NCI-H2081 treated with DMSO at 0.1 percent for 48 hours (cell line): ENCODE results near the gene SKAP2.
A peak's percentile ranks its signal among the peaks of the same experiment; 100 is the strongest.

Experiments
- DNase-seq: peaks from one replicate; lab custom pipeline; 2025; lab: John Stamatoyannopoulos, UW

The SKAP2 gene, protein sequence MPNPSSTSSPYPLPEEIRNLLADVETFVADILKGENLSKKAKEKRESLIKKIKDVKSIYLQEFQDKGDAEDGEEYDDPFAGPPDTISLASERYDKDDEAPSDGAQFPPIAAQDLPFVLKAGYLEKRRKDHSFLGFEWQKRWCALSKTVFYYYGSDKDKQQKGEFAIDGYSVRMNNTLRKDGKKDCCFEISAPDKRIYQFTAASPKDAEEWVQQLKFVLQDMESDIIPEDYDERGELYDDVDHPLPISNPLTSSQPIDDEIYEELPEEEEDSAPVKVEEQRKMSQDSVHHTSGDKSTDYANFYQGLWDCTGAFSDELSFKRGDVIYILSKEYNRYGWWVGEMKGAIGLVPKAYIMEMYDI

DNA sequence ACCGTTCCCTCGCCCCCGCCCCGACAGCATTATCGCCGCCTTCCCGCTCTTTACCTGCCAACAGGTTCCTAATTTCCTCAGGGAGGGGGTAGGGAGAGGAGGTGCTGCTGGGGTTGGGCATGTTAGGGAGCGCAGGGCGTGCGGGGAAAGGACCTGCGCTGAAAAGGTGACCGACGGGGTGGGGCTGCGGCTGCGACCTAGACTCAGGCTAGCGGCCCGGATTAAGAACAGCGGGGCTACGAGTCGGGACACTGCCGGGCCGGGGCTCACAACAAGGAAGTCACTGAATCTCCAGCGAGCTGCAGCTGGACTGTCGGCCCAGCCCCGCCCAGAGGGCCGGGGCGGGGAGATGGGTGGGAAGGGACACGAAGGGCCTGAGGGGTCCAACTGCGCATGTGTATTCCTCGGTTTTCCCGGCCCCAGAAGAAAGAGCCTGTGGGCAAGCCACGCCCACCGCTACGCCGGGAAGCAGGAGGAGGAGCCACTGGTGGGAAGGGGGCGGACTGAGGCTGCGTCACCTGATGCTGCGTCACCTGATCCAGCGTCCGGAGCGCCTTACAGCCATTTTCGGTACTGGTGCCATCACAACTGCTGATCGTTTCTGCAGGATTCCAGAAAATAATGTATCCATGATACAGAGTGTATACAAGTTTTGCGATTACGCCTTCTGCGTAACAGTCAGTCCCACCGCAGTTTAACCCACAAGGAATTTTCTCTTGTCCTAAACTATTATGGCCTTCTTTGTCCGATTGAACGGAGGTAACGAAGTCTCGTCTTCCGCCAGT is at the start of gene SKAP2:
Gene SKAP2 (minus strand): TSS at position 282 of the 785 bp plus-strand sequence. CDS start 161 bp downstream, at position 121.
- DNase-seq, result peak; percentile 96

DNA sequence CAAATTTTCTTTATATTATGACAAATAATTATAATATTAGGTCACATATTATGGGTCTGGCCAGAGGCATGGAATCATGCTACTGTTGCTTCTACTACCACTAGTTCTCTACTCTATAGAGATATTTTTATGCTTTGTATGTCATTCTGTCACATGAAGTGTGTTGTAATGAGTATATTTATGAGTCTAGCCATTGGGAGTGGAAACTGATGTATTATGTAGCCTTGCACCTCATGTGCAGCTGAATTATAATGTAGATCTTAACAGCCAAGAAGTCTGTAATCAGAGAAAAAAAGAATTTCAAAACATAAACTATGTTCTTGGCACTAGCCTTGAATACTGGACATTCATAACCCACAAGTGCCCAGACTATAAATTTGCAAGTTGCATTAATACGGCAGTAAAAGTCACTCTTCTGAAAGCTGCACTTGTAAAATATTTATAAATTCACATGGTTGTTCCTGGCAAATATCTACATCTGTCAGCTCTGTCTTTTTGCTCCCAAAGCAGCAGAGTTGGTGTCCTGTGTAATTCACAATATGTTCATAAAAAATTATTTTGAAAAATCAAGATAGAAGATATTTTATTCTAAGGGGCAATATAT is 48.6 kb upstream of the SKAP2 start:
- no peak for DNase-seq

DNA sequence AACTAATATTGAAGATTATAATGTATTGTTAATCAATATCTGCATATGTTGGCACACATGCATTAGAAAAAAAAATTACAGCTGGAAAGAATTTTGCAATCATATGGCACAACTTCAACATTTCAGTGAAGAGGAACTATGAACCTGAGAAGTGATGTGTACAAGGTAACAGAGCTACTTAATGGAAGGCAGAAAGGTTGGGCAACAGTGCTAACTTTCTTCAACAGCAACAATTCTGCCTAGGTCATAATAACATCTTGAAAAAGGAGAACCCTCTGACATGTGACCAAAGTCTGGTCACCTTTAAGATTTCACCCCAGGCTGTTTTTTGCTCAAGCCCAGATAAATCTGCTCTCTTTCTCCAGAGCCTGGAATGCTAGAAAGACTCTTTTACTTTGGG is 47.9 kb upstream of the SKAP2 start:
- no peak for DNase-seq

DNA sequence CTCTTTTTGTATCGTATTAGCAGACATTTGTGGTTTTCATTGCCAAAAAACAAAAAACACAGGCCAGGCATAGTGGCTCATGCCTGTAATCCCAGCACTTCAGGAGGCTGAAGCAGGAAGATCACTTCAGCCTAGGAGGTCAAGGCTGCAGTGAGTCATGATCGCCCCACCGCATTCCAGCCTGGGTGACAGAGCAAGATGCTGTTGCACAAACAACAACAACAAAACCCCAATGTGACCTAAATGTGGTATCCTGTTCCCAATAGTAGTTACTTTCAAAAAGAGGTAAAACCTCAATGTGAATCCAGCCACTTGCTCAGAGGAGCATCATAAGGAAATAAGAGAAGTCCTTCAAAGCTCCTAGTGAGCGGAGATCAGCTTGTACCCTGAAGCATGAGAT is 45.8 kb upstream of the SKAP2 start:
- DNase-seq, result no peak

DNA sequence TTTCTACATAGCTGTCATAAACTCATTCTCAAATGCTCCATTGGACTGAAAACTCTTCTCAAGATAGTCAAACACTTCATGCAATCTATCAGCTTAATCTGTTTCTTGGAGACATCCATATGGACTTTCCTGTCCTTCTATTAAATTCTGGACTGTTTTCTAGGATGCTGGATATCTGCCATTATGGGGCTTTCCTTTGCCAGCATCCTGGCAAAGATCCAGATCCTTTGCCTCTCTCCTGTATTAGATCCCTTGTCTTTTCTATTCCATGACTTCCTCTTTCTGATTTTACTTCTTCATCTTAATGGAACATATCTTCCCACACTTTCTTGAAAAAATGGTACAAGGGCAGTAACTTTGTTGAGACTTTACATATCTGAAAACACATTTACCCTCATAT is 35.9 kb upstream of the SKAP2 start:
- no peak for DNase-seq

DNA sequence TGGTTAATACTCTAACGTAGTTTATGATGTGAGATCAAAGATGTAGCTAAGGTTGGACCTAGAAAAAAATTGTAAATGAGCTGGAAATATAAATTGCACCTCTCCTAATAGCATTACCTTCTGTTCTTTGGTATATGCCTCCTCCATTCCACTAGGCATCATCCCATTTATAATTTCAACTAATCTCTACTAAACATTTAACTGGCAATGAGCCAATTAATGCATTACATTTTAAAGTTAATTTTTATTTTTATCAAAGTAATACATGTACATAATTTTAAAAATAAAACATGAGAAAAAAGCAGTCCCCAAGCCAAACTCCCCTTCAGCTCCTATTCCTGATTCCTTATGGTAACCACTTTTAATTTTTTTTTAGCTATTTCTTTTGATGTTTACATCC is 35.1 kb upstream of the SKAP2 start:
- no peak for DNase-seq

DNA sequence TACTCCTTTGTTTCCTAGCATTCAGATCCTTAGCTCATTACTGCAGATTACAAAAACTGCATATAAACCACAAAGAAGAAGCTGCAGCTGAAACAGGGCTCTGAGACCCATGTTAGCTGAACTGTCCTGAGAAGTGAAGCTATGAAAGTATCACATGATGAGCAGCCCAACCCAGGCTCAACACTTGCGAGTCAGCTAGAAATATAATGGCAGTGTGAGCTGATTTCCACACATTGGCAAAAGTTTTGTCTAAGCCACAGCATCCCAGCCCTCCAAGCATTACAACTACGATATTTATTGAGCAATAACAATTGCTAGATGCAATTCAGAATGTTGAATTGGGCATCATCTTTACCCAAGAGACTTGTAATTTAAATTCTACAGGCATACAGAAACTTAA is 34.5 kb upstream of the SKAP2 start:
- no peak for DNase-seq

DNA sequence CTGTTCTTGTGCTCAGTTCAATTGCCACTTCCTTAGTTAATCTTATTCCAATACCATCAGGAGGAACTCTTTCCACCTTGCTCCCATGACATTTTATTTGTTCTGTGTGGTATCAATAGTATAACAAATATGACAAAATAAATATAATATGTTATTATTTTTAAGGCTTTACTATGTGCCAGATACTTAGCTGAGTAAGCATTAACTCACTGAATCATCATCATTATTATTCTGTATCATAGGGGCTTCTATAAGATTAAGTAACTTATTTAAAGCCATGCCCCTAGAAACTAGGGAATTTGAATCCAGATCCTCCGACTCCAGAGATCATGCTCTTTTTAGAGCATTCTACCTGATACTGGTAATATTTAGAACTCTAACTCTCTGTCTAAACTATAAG is 33.5 kb upstream of the SKAP2 start:
- DNase-seq, result no peak

DNA sequence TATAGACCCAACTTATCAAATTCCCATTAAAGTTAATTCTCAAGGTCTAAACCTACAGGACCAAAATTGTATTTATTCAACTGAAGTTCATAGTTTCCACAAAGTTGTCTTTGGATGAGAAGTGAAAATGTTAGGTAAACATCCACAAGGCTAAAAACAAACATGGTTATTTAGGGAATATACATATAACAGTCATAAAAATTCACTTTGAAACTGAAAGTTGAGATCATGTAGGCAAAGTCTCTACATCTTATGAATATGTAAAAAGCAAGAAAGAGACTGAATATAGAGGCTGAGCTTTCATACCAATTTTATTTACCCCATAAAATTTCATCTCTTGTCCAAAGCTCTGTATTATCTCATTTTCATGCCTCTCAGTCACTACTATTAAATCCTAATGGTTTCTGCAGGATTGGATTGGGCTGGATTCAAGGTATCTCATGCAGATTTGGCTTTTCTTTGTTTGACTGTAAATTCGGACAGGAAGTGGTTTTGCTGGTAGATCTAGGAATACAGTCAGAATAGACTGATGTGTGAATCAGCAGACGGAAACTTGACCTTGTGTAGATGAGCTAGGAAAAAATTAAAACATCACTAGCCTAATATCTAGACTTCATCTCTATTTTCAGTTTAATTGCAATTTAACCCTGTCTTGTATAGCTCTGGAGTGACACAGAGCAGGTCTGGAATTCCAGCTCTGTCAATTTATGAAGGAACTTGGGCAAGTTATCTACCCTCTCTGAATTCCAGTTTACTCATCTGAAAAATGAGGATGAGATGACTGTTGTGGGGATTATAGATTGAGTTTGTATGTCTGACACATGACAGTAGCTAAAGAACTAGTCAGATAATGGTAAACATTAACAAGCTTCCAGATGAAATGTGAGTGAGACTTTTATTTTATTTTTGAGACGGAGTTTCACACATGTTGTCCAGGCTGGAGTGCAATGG is 27.3 kb upstream of the SKAP2 start:
- DNase-seq, result no peak

DNA sequence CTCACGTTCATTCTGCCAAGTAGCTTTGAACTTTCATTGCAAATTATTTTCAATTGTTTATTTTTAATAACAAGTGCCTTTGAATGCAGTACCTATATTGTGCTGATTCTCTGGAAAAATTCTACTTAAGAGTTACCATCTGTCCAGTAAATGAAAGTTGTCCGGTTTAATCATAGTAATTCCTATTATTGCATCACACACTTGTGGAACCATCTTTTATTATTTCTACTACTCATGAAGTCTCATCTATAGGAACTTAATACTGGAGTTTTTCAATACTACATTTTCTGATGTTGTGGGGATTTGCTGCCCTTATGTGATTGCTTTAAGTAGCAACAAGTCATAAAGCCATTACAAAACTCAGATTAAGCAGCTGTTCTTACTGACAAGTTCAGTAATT is 16.5 kb upstream of the SKAP2 start:
- no peak for DNase-seq

DNA sequence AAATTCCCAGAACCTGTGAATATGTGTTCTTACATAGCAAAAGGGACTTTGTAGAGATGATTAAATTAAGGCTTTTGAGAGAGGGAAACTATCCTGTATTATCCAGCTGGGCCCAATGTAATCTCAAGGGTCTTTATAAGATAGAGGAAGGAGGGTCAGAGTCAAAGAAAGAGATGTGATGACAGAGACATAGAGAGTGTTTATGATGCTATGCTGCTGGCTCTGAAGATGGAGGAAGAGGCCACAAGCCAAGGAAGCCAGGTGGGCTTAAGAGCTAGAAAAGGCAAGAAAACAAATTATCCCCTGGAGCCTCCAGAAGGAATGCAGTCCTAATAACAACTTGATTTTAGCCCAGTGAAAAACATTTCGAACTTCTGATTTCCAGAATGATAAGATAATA is 15.3 kb upstream of the SKAP2 start:
- DNase-seq, result no peak

DNA sequence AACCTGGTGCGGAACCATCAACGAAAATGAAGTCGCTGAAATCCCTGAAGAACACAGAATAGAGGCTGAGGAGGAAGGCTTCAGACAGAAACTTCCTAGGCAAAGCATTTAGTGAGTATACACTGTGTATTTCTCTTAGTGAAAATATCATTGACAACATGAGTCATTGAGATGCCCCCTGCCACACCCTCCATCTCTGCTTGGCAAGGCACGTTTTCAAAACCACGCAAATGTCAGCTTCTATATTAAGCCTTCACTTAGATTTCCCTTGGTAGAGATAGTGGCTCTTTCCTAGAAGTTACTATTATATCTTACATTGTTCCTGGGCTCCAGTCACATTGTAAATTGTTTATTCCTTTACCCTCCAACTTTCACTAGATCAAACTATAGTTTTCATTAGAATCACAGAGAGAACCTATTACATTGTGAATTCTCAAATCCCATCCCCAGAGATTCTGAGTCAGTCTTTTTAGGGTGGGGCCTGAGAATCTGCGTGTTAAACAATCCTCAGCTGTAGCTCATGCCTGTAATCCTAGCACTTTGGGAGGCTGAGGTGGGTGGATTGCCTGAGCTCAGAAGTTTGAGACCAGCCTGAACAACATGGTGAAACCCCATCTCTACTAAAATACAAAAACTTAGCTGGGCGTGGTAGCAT is 4.6 kb upstream of the SKAP2 start:
- DNase-seq, result no peak

DNA sequence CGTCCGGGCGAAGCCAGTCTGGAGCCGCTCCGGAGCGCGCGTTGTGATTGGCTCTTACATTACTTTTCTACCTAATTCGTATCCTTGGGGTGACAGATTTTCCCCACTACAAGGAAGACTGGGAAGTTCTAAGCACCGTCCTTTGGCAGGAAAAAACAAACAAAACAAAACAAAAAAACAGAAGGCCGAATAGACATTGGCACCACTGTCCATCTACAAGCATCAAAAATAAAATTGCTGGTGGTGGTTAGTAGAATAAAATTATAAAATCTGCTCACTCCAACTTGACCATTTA is 651 bp upstream of the SKAP2 start:
- no peak for DNase-seq

DNA sequence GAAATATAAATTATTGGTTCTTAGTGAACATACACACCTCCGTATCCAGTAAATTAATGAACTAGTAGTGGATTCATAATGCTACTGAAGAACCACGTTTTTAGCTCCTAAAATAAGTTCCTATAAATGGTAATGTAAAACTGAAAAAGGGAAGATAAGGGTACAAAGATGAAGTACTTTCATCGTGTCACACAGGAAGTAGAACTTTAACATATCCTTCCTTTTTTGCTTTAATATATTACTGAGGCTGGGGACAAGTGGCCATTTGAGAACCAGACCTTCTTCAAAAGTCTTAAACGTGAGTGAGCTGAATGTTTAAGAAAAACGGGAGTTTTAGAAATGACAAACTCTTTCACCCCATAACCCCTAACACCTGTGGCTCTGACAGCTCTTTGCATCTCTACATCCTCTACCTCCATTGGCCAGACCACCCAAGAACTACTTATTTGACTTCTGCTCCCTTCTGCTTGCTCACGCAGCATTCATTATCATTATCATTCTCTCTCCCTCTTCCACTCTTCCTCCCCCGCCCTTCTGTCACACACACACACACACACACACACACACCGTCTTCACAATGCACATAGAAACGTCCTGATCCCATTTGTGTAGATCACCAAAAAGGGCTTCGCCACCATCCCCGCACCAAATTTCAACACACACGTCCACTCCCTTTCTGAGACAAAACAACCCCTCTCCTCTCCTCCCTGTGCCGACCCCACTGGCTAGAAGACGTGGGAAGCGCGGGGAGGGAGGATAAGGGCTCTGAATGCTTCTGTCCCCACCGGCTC is 677 bp downstream of the SKAP2 start:
- no peak for DNase-seq

DNA sequence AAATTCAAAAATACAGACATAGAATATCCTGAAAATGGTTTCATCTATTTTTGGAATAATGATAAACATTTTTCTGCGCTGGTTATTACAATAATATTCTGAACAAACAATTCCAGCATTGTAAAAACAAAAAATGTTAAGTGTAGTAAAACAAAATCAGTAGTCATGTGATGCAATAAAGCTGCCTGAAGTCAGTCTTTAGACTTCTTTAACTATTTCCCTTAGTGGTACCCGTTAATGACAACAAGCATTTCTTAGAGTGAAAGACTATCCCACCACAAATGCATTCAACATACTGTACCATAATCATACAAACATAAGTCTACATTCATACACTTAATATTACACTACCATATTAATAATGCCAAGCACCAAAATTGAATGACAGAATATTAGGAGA is 1.6 kb downstream of the SKAP2 start:
- no peak for DNase-seq

DNA sequence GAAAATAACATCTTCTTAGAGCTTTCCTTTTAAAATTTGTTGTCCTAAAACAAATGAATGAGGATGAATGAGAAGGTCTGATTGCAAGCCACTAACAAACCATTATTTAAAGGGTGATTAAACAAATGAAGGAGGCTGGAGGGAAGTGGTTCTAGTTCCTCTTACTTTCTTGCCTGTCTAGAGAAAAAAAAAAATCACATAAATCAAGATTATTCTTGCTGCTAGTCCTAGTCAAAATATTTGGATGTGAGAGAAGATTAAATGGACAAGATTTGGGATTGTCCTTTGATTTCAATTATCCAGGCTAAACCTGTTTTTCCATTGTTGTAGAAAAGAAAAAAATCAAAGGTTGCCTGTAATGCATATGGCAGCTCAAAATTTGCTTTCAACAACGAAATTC is 3.3 kb downstream of the SKAP2 start:
- DNase-seq, result no peak

DNA sequence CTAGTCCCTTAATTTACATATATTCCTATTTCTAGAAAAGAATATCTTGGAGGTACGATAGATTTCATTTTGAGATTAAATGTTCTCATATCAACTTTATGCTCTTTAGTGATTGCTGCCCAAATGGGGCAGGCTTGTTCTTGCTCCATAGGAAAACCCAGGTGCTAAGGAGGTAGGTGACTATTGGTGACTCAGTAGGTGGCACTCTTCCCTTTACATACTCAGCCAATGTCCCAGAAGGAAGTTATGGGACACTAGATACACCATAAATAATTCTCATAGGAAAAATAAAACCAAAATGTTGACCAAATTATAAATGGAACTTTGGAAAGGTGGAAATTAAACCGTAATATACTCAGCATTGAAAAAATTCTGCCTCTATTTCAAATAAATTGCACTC is 4.0 kb downstream of the SKAP2 start:
- no peak for DNase-seq

DNA sequence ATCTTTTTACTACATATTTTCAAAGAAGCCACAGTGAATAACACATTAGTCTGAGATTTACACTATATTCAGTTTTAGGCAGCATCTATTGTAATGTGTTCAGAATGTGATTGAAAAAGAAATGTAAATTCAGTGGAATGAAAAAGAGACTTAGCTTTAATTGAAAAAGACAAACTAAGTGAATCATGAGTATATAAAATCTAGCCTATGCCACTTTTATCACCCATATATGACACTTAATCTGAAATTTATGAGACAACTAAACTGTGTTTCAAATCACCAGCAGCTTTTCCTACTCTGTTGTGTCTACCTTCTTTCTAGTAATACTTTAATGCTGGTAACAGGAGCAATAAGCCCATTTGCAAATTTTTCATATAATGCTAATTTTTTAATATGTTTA is 4.7 kb downstream of the SKAP2 start:
- no peak for DNase-seq

DNA sequence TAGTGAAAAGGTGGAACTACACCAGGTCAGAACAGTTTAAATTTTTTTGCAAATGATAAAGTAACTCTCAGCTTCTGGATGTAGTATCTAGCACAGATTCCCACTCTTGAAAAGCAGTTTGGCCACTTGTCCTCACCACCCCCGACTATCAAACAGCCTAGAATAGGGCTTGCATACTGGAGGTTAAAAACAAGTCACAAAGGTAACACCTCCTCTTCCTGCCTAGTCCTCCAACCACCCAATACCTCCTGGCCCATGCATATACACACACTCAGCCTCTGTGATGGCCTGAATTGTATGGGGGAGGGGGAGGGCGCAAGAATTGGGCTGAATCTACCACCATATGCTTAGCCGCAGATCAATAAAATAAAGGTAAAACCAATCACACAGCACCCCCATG is 5.7 kb downstream of the SKAP2 start:
- DNase-seq, result no peak

DNA sequence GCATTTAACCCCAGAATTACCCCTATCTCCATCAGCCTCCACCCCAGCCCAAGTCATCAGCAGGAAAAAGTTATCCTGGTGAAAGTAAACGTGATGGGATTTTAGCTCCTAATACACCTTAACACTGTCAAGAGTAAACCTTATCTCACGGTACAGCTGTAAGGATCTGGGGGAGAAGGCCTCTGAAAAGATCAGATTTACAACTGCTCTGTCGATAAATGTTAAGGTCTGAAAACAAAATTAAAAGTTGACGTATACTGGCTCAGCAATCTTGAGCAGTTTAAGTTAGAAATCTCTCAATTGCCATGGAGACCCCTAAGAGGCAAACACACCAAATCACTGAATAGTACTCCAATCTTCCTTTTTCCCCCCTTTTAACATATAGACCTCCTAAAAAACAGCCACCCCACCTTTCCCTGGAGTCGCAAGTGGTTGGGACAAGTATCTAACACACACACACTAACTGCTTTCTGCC is 6.1 kb downstream of the SKAP2 start:
- no peak for DNase-seq
